ENCODE results near the gene GNAI1.
A peak's percentile ranks its signal among the peaks of the same experiment; 100 is the strongest.

GNAI1 gene

GRCh38 chr7:80134536-80135308 is at the start of gene GNAI1:
GNAI1 (plus strand) TSS chr7:80134831; CDS start chr7:80135161, 330 bp downstream.
- peak; percentile 53 for TF ChIP-seq CTCF (IDR thresholded peaks at IDR 0.05; ENCODE audit: low read depth, low read length)
- Histone ChIP-seq H3K27me3 (ENCODE audit: insufficient read depth, low read depth, severe bottlenecking) (no peaks in the 10 kb centered on the region), H3K27ac (peak within 1 kb of the TSS; percentile 76), H3K9me3 (ENCODE audit: severe bottlenecking) (no peaks in the 10 kb centered on the region), H3K4me3 (ENCODE audit: low read depth, low read length) (peak within 1 kb of the TSS; percentile 95), H3K36me3 (0 out of 2 replicates have a peak, but pooled peaks cover 5% of the 10 kb centered on the region)
- DNase-seq: peak; percentile 83

GRCh38 chr7:80087051-80087770 is 47.4 kb upstream of the GNAI1 start:
- no peaks in the 10 kb centered on the region for H3K36me3 ChIP-seq
- no peak overlapping the region for H3K4me3 ChIP-seq (ENCODE audit: low read depth, low read length)
- H3K9me3 ChIP-seq (ENCODE audit: severe bottlenecking): no peaks in the 10 kb centered on the region
- H3K27ac ChIP-seq: no peak overlapping the region
- no peaks in the 10 kb centered on the region for H3K27me3 ChIP-seq (ENCODE audit: insufficient read depth, low read depth, severe bottlenecking)
- no peak for TF ChIP-seq CTCF (IDR thresholded peaks at IDR 0.05; ENCODE audit: low read depth, low read length)
- DNase-seq: no peak

GRCh38 chr7:80087771-80088170 is 46.9 kb upstream of the GNAI1 start:
- Histone ChIP-seq H3K27ac (no peak overlapping the region), H3K4me3 (ENCODE audit: low read depth, low read length) (no peak overlapping the region), H3K9me3 (ENCODE audit: severe bottlenecking) (no peaks in the 10 kb centered on the region), H3K36me3 (no peaks in the 10 kb centered on the region), H3K27me3 (ENCODE audit: insufficient read depth, low read depth, severe bottlenecking) (no peaks in the 10 kb centered on the region)
- no peak for TF ChIP-seq CTCF (IDR thresholded peaks at IDR 0.05; ENCODE audit: low read depth, low read length)
- no peak for DNase-seq

- TF ChIP-seq CTCF (IDR thresholded peaks at IDR 0.05; ENCODE audit: low read depth, low read length): no peak
- Histone ChIP-seq H3K27me3 (ENCODE audit: insufficient read depth, low read depth, severe bottlenecking) (no peaks in the 10 kb centered on the region), H3K36me3 (no peaks in the 10 kb centered on the region), H3K9me3 (ENCODE audit: severe bottlenecking) (no peaks in the 10 kb centered on the region), H3K4me3 (ENCODE audit: low read depth, low read length) (no peak overlapping the region), H3K27ac (no peak overlapping the region)
- no peak for DNase-seq
Measured at GRCh38 chr7:80088705-80089104, 45.9 kb upstream of the GNAI1 start.

- DNase-seq: no peak
- no peak for TF ChIP-seq CTCF (IDR thresholded peaks at IDR 0.05; ENCODE audit: low read depth, low read length)
- no peak overlapping the region for H3K27ac ChIP-seq
Measured at GRCh38 chr7:80089366-80089765, 45.3 kb upstream of the GNAI1 start.

More at GRCh38 chr7:80089366-80089765, 45.3 kb upstream of the GNAI1 start:
- Histone ChIP-seq H3K9me3 (ENCODE audit: severe bottlenecking) (no peaks in the 10 kb centered on the region), H3K36me3 (no peaks in the 10 kb centered on the region), H3K27me3 (ENCODE audit: insufficient read depth, low read depth, severe bottlenecking) (no peaks in the 10 kb centered on the region), H3K4me3 (ENCODE audit: low read depth, low read length) (no peak overlapping the region)

Measured in WERI-Rb-1 (cell line).